IgD-negative memory B cell (primary cell): ENCODE results near the gene TBC1D10B. TPM values are rescaled to one million over a fixed set of nuclear protein-coding genes. Genes with fewer than 3 reads are reported as not detected.
"Not testable (repeated sequence)": the region's sequence is repeated elsewhere in the genome, so short reads cannot be mapped to it uniquely, and the experiment has no call there.

Experiments used
- H3K27ac Mint-ChIP-seq, 3 donors: one replicate each; pipeline ENCODE4 v1.8.0; 2020 to 2022; ENCODE audit warnings: mild to moderate bottlenecking in 3 of 3, mixed read lengths in 3 of 3, moderate library complexity in 1 of 3
- H3K27me3 Mint-ChIP-seq: one replicate; pipeline ENCODE4 v1.8.0; 2021; ENCODE audit warnings: mixed read lengths
- H3K36me3 Mint-ChIP-seq: one replicate; pipeline ENCODE4 v1.8.0; 2020; ENCODE audit warnings: mild to moderate bottlenecking, mixed read lengths
- H3K4me1 Mint-ChIP-seq, 3 donors: one replicate each; pipeline ENCODE4 v1.8.0; 2020 to 2022; ENCODE audit warnings: mixed read lengths in 3 of 3, mild to moderate bottlenecking in 1 of 3
- H3K4me3 Mint-ChIP-seq, 4 donors: one replicate each; pipeline ENCODE4 v1.8.0; 2020 to 2022; ENCODE audit warnings: mild to moderate bottlenecking in 4 of 4, mixed read lengths in 4 of 4, moderate library complexity in 3 of 4
- H3K9me3 Mint-ChIP-seq, 3 donors: one replicate each; pipeline ENCODE4 v1.8.0; 2020 to 2021; ENCODE audit warnings: mixed read lengths in 3 of 3, mild to moderate bottlenecking in 1 of 3
- polyA plus RNA-seq: library from polyadenylated mRNA; unstranded; fragments of 300-500 nt; fragmentation: Illumina TruSeq; gene quantifications from one replicate; pipeline ENCODE4 v1.2.3, GENCODE V29; 2021

Gene TBC1D10B
- polyA plus RNA-seq, 1 donor from 2014 or later: 11.3 TPM

DNA sequence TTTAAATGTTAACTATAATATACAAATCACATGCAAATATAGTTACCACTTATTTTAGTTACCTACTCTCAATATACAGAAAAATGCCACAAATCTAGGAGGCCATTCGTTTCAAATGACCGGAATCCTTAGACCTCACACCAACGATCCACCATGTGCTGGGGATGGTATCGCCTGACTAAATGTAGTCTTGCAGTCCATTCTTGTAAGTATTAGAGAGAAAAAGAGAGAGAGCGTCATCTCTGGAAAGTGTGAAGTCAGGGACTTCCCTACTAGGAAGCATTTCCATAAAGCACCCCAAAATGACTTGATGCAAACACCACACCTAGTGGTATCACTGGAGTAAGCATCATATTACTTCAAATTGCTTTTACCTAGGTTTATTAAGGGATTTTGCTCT, 61.0 kb downstream of the TBC1D10B start:
- Mint-ChIP-seq H3K4me3 (peak overlapping the region in 1 of 4 donors; percentile 26), H3K27ac (peak overlapping the region in 1 of 3 donors; percentile 90), H3K4me1 (peaks cover 11 to 15% (median 15%) of the 10 kb centered on the region in 3 donors)
- H3K27me3 Mint-ChIP-seq, H3K36me3 Mint-ChIP-seq, H3K9me3 Mint-ChIP-seq: not testable (repeated sequence)

Other genes starting within 250 kb of the TBC1D10B start
- gene MAPK3, start 247.3 kb downstream of the TBC1D10B start, polyA plus RNA-seq: 8.6 TPM
- gene CORO1A, start 186.9 kb downstream of the TBC1D10B start, polyA plus RNA-seq: 1,353 TPM
- gene BOLA2B, start 176.8 kb downstream of the TBC1D10B start, polyA plus RNA-seq: 264 TPM
- gene SLX1A, start 176.6 kb downstream of the TBC1D10B start, polyA plus RNA-seq: 83.5 TPM
- gene SULT1A3, start 171.2 kb downstream of the TBC1D10B start, polyA plus RNA-seq: 1.9 TPM
- 1.3 TPM for gene NPIPB13, start 122.0 kb downstream of the TBC1D10B start, polyA plus RNA-seq
- 42.7 TPM for gene CD2BP2, start 15.2 kb downstream of the TBC1D10B start, polyA plus RNA-seq
- 1.7 TPM for gene MYL11, start 4.3 kb upstream of the TBC1D10B start, polyA plus RNA-seq
- gene SEPTIN1, start 12.1 kb upstream of the TBC1D10B start, polyA plus RNA-seq: 161 TPM
- gene ZNF48, start 24.9 kb upstream of the TBC1D10B start, polyA plus RNA-seq: 9.7 TPM
- gene ZNF771, start 37.1 kb upstream of the TBC1D10B start, polyA plus RNA-seq: 4.8 TPM
- 137 TPM for gene DCTPP1, start 59.5 kb upstream of the TBC1D10B start, polyA plus RNA-seq
- gene SEPHS2, start 75.4 kb upstream of the TBC1D10B start, polyA plus RNA-seq: 64.0 TPM
- 51.9 TPM for gene ITGAL, start 102.2 kb upstream of the TBC1D10B start, polyA plus RNA-seq
- gene ZNF768, start 156.1 kb upstream of the TBC1D10B start, polyA plus RNA-seq: 12.7 TPM
- 14.8 TPM for gene ZNF747, start 164.4 kb upstream of the TBC1D10B start, polyA plus RNA-seq
- gene ZNF764, start 187.9 kb upstream of the TBC1D10B start, polyA plus RNA-seq: 6.2 TPM
- gene ZNF688, start 201.2 kb upstream of the TBC1D10B start, polyA plus RNA-seq: 40.7 TPM
- gene ZNF785, start 215.2 kb upstream of the TBC1D10B start, polyA plus RNA-seq: 2.9 TPM
- 12.8 TPM for gene ZNF689, start 239.9 kb upstream of the TBC1D10B start, polyA plus RNA-seq